LHCN-M2 (cell line): Measurements from ENCODE around the gene GRIK4. TPM values are rescaled to one million over a fixed set of nuclear protein-coding genes. Genes with fewer than 3 reads are reported as not detected.
"Not testable (repeated sequence)": the region's sequence is repeated elsewhere in the genome, so short reads cannot be mapped to it uniquely, and the experiment has no call there.

Source experiments
- DNase-seq: peaks from one replicate; pipeline ENCODE4 v3.0.0-alpha.2; 2012; ENCODE audit warnings: low read depth
- total RNA-seq: library from RNA; depleted of rRNA; stranded (reverse); fragments of >200 nt; gene quantifications from 2 replicates; pipeline ENCODE4 v1.2.3, GENCODE V29; 2014

GRIK4 gene
- total RNA-seq, 1 experiment from 2014 or later: 0.06 TPM

- no peak for DNase-seq
Measured at GRCh38 chr11:120603071-120603470, 91.5 kb downstream of the GRIK4 start.

GRCh38 chr11:120605469-120605868, 93.9 kb downstream of the GRIK4 start:
- no peak for DNase-seq

- no peak for DNase-seq
Measured at GRCh38 chr11:120606211-120607010, 94.9 kb downstream of the GRIK4 start.

- DNase-seq: no peak
Measured at GRCh38 chr11:120608061-120608460, 96.5 kb downstream of the GRIK4 start.

DNA sequence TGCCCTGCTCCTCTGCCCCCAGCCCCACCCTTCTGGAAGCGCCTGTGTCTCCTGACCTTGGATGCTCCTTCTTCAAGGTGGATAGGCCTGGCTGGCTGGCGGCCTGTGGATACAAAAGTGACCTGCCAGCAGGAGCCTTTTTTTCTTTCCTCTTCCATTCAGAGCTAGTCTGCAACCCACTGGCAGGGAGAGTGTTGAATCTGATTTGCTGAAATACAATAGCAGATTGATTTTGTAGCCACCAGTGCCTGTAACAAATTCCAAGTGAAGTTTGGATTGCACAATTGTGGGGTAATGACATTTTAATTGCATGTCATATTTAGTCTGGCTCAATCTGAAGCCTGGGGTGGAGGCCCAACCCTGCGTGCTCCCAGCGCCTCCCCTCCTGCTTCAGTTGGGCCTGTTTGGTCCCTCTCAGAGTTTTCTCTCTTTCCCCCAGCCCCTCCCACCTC, 97.2 kb downstream of the GRIK4 start:
- no peak for DNase-seq

DNA sequence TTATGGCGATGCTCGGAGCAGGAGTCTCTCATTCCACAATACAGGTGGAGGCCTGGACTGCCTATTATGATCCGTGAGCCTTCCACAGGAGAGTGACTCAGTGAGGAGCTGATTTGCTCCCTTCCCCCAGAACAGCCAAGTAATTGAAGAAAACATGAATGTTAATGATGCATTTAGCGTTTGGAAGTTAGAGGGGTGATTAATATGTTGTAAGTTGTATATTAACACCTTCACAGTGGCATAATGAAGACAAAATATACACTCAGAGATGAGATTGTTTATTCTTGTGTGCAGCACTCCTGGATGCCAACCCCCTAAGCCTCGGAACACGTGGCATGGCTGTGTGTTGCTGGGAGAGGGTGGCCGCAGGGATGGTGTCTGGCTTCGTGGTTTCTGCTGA, 98.6 kb downstream of the GRIK4 start:
- DNase-seq: no peak

DNA sequence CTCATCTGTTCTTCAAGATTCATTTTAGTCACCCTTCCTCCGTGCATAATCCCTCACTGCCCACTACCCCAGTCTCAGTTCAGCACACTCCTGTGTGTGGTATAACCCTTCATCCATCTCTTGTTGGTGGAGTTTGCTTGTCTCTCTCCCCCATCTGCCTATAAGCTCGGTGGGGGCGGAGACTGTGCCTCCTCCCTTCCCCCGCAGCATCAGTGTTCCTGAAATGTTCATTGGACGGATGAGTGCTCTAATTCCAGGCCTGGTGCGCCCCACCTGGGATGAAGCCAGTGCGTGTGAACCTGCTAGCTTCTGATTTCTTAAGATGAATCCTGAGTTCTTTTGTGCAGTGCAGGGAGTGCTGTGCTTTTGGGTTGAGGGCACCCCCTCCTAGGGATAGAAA, 100.0 kb downstream of the GRIK4 start:
- no peak for DNase-seq

DNA sequence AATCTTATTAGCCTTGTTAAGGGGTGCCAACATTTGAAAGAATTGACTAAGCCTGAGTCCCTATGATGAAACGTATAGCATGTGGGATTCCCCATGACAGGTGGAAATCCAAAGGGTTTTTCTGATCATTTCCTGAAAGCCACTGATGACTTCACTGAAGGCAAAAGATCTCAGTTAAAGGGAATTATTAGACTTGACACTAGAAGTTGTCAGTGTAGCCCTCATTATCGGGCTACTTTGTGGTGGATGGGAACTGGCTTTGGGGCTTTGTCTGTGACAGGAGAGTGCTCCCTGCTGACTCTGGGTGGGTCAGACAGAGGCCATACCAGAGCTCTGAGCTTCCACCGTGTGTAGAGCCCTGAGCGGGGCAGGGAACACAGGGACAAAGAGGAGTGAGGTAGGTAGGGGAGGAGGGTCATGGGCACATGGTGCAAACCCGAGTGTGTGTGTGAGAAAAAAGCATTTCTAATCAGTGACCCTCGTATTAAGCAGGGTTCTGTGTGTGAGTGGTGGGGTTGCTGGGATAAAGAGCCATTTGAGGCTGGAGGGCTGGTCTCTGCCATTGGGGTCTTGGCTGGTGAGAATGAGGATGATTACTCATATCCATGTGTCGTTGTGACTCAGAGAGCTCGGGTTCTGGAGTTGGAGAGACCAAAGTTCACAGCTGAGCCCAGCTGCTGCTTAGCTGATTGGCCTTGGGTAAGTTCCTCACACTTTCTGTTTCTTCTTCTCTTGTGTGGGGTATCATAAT, 101.1 kb downstream of the GRIK4 start:
- DNase-seq: peak; percentile 44

GRCh38 chr11:120613264-120614226, 102.0 kb downstream of the GRIK4 start:
- no peak for DNase-seq

DNA sequence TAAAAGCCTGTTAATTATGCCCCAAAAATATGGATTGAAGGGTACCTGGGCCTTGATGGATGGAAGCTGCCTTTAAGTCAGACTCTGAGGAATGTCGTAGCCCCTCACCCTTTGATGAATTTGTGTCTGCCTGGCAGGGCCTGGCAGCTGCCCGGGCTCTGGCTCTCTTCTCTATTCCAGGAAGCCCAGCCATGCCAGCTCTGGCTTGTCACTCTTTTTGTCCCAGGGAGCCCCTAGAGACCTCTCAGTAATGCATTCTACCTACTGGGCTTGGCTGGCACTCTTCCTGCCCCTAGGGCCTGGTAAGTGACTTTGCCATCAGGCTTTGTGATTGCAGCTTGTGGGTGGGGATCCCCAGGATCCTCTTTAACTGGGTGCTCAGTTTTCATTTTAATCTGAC, 103.8 kb downstream of the GRIK4 start:
- DNase-seq: no peak

GRCh38 chr11:120618399-120618798, 106.9 kb downstream of the GRIK4 start:
- DNase-seq: no peak

DNA sequence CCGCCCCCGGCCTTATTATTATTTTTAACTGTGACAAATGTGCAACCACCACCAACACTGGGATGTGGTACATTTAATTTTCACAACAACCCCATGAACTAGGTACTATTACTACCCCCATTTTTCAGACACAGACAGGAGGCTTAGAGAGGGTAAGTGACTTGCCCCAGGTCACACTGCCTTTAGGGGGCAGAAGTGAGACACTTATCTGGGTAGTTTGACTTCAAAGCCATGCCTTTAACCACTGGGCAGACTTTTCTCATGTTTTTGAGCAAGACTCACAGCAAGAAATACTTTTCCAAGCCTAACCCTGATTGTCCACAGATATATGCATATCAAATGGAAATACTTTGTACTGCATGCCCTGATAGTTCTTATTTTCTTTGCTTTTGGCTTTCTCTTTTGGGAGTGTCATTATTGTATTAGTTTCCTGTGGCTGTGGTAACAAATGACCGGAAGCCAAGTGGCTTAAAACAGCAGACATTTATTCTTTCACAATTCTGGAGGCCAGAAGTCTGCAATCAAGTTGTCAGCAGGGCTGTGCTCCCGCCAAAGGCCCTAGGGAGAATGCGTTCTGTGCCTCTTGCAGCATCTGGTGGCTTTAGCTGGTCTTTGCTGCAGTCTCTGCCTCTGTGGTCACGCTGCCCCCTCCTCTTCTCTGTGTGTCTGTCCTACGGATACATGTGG, 110.8 kb downstream of the GRIK4 start:
- no peak for DNase-seq

DNA sequence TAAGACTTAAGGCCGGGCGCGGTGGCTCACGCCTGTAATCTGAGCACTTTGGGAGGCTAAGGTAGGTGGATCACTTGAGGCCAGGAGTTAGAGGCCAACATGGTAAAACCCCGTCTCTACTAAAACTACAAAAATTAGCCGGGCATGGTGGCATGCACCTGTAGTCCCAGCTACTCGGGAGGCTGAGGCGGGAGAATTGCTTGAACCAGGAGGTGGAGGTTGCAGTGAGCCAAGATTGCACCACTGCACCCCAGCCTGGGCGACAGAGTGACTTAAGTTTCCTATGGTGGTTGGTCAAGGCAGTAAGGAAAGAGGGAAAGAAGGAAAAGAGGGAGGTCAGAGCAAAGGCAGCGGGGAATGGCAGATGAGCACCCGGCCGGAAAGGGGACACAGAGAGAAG, 113.4 kb downstream of the GRIK4 start:
- not testable (repeated sequence) for DNase-seq

DNA sequence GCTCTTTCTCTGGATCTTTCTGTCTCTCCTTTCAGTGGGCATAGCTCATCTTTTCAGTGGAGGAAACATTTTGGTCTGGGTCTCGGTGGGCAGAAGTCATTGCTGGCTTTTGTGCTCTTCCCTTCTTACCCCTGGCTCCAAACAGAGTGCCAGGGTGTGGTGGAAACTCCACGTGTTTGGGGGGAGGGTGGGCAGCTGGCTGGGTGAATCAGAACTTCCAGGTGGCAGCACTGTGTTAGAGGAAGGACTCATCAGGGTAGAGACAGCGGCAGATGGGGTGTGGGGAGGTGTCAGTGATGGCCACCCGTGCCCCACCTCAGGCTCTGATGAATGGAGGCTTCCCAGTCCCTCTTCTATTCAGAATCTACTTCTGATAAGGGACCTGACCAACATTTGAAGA, 114.0 kb downstream of the GRIK4 start:
- no peak for DNase-seq

- DNase-seq: no peak
Measured at GRCh38 chr11:120626791-120627190, 115.2 kb downstream of the GRIK4 start.

DNA sequence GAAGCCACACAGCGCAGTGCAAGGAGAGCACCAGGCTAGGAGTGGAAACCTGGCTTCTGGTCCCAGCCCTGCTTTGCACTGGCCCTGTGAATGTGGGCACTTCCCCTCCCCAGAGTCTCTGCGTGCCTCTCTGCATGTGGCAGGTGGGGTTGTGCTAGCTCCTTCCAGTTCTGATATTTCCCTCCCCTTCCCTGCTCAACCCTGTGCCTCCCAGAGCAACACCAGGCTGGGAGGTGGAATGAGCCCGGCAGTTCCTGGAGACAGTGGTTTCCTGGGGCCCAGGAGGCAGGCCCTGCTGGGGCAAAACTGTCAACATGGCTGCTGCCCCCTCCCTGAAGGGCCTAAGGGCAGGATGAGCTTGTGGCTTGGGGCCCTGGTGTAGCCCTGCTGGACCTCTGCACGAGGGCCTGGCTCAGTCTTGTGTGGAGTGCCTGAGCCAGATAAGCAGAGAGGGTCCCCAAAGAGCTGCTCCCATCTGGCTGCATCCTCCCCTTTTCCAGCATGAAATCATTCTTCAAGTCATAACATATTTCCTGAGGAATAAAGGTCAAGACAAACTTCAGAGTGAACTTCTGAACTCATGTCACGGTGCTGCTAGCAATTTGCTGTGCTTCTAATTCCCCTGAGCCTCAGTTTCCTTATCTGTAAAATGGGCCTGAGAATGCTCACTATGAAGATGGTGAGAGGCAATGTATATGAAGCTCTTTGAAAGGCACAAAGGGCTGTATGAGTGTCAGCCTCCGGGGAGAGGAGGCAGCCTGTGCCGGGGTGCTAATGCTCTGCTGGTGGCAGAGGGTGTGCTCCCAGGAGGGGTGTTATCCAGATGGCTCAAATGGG, 116.0 kb downstream of the GRIK4 start:
- no peak for DNase-seq

DNA sequence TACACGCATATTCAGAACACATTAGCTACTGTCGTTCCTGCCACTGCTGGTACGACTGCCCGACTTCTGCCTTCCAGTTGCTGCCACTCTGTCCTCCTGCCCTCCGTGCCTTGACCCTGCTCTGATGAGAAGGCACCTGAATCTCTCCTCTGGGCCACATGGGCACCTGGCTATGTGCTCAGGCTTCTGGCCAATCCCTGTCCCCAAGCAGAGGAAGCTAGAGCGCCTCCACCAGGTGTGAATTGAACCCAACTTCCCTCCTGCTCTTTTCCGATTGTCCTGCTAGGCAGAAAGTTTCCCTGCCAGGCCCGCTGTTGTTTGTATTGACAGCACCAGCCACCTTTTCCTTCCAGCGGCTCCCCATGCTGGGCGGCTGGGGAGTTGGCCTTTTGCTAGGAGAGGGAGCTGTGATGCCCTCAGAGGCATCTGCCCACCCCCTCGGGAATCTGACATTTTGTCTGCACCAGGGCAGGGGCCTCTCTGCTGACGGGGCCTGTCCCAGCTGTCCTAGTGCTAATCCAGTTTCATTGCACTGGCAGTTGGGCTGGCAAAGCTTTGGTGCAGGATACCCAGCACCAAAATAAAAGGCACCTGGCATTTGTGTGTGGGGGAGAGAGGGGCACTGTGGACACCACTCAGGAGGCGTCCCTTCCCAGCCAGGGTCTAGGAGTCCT, 118.0 kb downstream of the GRIK4 start:
- DNase-seq: no peak

- DNase-seq: no peak
Measured at GRCh38 chr11:120630122-120630521, 118.6 kb downstream of the GRIK4 start.

GRCh38 chr11:120632579-120632978, 121.0 kb downstream of the GRIK4 start:
- no peak for DNase-seq
